WTC11 (cell line): ENCODE measurements around the gene IRAK2. TPM values are rescaled to one million over a fixed set of nuclear protein-coding genes. Genes with fewer than 3 reads are reported as not detected.
"Not testable (repeated sequence)": the region's sequence is repeated elsewhere in the genome, so short reads cannot be mapped to it uniquely, and the experiment has no call there.

Source experiments
- ATAC-seq: fragments of 200-7000 bp; cut with Tn5 transposase; 2 replicates; pipeline ENCODE4 v1.10.0; 2021; ENCODE audit warnings: mild to moderate bottlenecking, moderate library complexity
- CTCF ChIA-PET: fragments of 300-600 bp; sonication (Branson Sonifier 250); formaldehyde crosslinking; loops from one replicate; lab custom pipeline; 2021; ENCODE audit warnings: antibody characterized with exemption; lab: Charles Lee
- POLR2A ChIA-PET: fragments of 350-600 bp; sonication (Branson Sonifier 250); formaldehyde crosslinking; loops from one replicate; lab custom pipeline; 2021; ENCODE audit warnings: antibody characterized with exemption; lab: Charles Lee
- DNase-seq: peaks from one replicate; pipeline ENCODE4 v3.0.0; 2021; ENCODE audit warnings: low spot score
- H3K27ac Mint-ChIP-seq: 2 replicates; pipeline ENCODE4 v1.8.0; 2021; ENCODE audit warnings: mixed read lengths
- H3K27me3 Mint-ChIP-seq: 2 replicates; pipeline ENCODE4 v1.8.0; 2021; ENCODE audit warnings: low read depth, mild to moderate bottlenecking, moderate library complexity, mixed read lengths
- H3K36me3 Mint-ChIP-seq: 2 replicates; pipeline ENCODE4 v1.8.0; 2021; ENCODE audit warnings: mixed read lengths
- H3K4me1 Mint-ChIP-seq: 2 replicates; pipeline ENCODE4 v1.8.0; 2022; ENCODE audit warnings: mixed read lengths
- H3K4me3 Mint-ChIP-seq: 2 replicates; pipeline ENCODE4 v1.8.0; 2021; ENCODE audit warnings: mild to moderate bottlenecking, moderate library complexity, mixed read lengths
- H3K9me3 Mint-ChIP-seq: 2 replicates; pipeline ENCODE4 v1.8.0; 2021; ENCODE audit warnings: mixed read lengths
- ATF1 ChIP-seq: sonication (generic); formaldehyde crosslinking; IDR thresholded peaks from 2 replicates; pipeline ENCODE4 v1.8.1; 2023; ENCODE audit warnings: mild to moderate bottlenecking, moderate library complexity, missing genetic modification reagents
- E2F1 ChIP-seq: sonication (generic); formaldehyde crosslinking; IDR thresholded peaks from 2 replicates; pipeline ENCODE4 v1.8.0; 2022; ENCODE audit warnings: mild to moderate bottlenecking, missing genetic modification reagents
- ETV6 ChIP-seq: sonication (generic); formaldehyde crosslinking; IDR thresholded peaks from 2 replicates; pipeline ENCODE4 v1.8.1; 2022; ENCODE audit warnings: mild to moderate bottlenecking, missing genetic modification reagents
- GABPB1 ChIP-seq: sonication (generic); formaldehyde crosslinking; IDR thresholded peaks from 2 replicates; pipeline ENCODE4 v1.8.1; 2023; ENCODE audit warnings: mild to moderate bottlenecking, missing genetic modification reagents
- HMGA2 ChIP-seq: fragments of 250-450 bp; sonication (Bioruptor Pico); IDR thresholded peaks from 2 replicates; pipeline ENCODE4 v1.4.0; 2021; ENCODE audit warnings: mild to moderate bottlenecking, moderate library complexity
- PRDM15 ChIP-seq: sonication (generic); formaldehyde crosslinking; IDR thresholded peaks from 2 replicates; pipeline ENCODE4 v1.8.0; 2022; ENCODE audit warnings: missing genetic modification reagents
- USF2 ChIP-seq: sonication (generic); formaldehyde crosslinking; IDR thresholded peaks from 2 replicates; pipeline ENCODE4 v1.8.1; 2023; ENCODE audit warnings: mild to moderate bottlenecking, missing genetic modification reagents, moderate library complexity
- ZNF121 ChIP-seq: sonication (generic); formaldehyde crosslinking; IDR thresholded peaks from 2 replicates; pipeline ENCODE4 v1.8.0; 2023; ENCODE audit warnings: missing genetic modification reagents
- ZNF425 ChIP-seq: fragments of 250-450 bp; sonication (Bioruptor Pico); conservative IDR thresholded peaks from 2 replicates; pipeline ENCODE4 v1.9.0; 2021; ENCODE audit warnings: mild to moderate bottlenecking
- total RNA-seq: library from RNA; stranded (reverse); gene quantifications from 3 replicates; pipeline ENCODE4 v1.2.3, GENCODE V29; 2021

IRAK2 gene
- total RNA-seq, 1 experiment from 2014 or later = 1.4 TPM

- H3K4me1 Mint-ChIP-seq = no peaks in the 10 kb centered on the region
- no peak for DNase-seq
- H3K27me3 Mint-ChIP-seq = peaks cover 13% of the 10 kb centered on the region
- no peak for TF ChIP-seq ZNF425 (CRISPR knock-in tag)
- ATAC-seq = no peak
- peaks cover 31% of the 10 kb centered on the region for H3K36me3 Mint-ChIP-seq
- POLR2A ChIA-PET = interaction anchor here (0.5 to 0.6 kb wide), 2 partner anchors 43 to 91 kb away, joined by 3 to 4 read pairs; no protein-coding TSS in a partner anchor
- CTCF ChIA-PET = no interaction called here
- H3K27ac Mint-ChIP-seq = no peak overlapping the region
- no peak overlapping the region for H3K4me3 Mint-ChIP-seq
- peaks cover 31% of the 10 kb centered on the region for H3K9me3 Mint-ChIP-seq
These were observed 6.3 kb downstream of the IRAK2 start for GRCh38 chr3:10170915-10171478.

GRCh38 chr3:10173095-10173925 lies 8.6 kb downstream of the IRAK2 start:
- no peak for ATAC-seq
- ChIA-PET POLR2A (no interaction called here), CTCF (interaction anchor here (0.6 kb wide), 1 partner anchor 29 kb away, joined by 4 read pairs; no protein-coding TSS in a partner anchor)
- no peaks in the 10 kb centered on the region for H3K4me1 Mint-ChIP-seq
- H3K9me3 Mint-ChIP-seq = peaks cover 32% of the 10 kb centered on the region
- H3K27me3 Mint-ChIP-seq = peaks cover 10% of the 10 kb centered on the region
- H3K4me3 Mint-ChIP-seq = no peak overlapping the region
- DNase-seq = no peak
- no peak overlapping the region for H3K27ac Mint-ChIP-seq
- no peak for TF ChIP-seq ATF1
- TF ChIP-seq HMGA2 (CRISPR knock-in tag) = no peak
- no peak for TF ChIP-seq USF2 (CRISPR knock-in tag)
- no peak for TF ChIP-seq ZNF425 (CRISPR knock-in tag)
- no peak for TF ChIP-seq ZNF121
- TF ChIP-seq E2F1 (CRISPR knock-in tag) = no peak
- no peak for TF ChIP-seq PRDM15
- H3K36me3 Mint-ChIP-seq = peaks cover 30% of the 10 kb centered on the region

GRCh38 chr3:10173926-10174435 lies 9.3 kb downstream of the IRAK2 start:
- Mint-ChIP-seq H3K36me3 (peaks cover 23% of the 10 kb centered on the region), H3K9me3 (peaks cover 25% of the 10 kb centered on the region), H3K4me1 (no peaks in the 10 kb centered on the region), H3K27me3 (peaks cover 5% of the 10 kb centered on the region), H3K4me3 (no peak overlapping the region), H3K27ac (no peak overlapping the region)
- ChIA-PET CTCF (no interaction called here), POLR2A (no interaction called here)
- DNase-seq (no peak), ATAC-seq (no peak)
- TF ChIP-seq GABPB1 (CRISPR knock-in tag) = peak; percentile 22; the same call in 1 of the 2 replicates
- no peak for TF ChIP-seq ETV6 (CRISPR knock-in tag)

- H3K27ac Mint-ChIP-seq, POLR2A ChIA-PET, ATAC-seq, CTCF ChIA-PET, H3K4me1 Mint-ChIP-seq, H3K27me3 Mint-ChIP-seq, H3K4me3 Mint-ChIP-seq, DNase-seq, H3K36me3 Mint-ChIP-seq: not testable (repeated sequence)
- peaks cover 12% of the 10 kb centered on the region for H3K9me3 Mint-ChIP-seq
These were observed 10.6 kb downstream of the IRAK2 start for GRCh38 chr3:10175334-10175733.

GRCh38 chr3:10176150-10176549 lies 11.4 kb downstream of the IRAK2 start:
- not testable (repeated sequence) for H3K27me3 Mint-ChIP-seq, H3K36me3 Mint-ChIP-seq, H3K4me3 Mint-ChIP-seq, H3K4me1 Mint-ChIP-seq, H3K9me3 Mint-ChIP-seq, ATAC-seq, H3K27ac Mint-ChIP-seq, DNase-seq
- POLR2A ChIA-PET = interaction anchor here (0.6 kb wide), 1 partner anchor 35 kb away, joined by 5 read pairs; the partner anchor contains the start of gene VHL
- CTCF ChIA-PET = interaction anchor here (0.7 kb wide), 1 partner anchor 59 kb away, joined by 4 read pairs; no protein-coding TSS in a partner anchor
